ENCODE data around the gene HNRNPK.

DNA sequence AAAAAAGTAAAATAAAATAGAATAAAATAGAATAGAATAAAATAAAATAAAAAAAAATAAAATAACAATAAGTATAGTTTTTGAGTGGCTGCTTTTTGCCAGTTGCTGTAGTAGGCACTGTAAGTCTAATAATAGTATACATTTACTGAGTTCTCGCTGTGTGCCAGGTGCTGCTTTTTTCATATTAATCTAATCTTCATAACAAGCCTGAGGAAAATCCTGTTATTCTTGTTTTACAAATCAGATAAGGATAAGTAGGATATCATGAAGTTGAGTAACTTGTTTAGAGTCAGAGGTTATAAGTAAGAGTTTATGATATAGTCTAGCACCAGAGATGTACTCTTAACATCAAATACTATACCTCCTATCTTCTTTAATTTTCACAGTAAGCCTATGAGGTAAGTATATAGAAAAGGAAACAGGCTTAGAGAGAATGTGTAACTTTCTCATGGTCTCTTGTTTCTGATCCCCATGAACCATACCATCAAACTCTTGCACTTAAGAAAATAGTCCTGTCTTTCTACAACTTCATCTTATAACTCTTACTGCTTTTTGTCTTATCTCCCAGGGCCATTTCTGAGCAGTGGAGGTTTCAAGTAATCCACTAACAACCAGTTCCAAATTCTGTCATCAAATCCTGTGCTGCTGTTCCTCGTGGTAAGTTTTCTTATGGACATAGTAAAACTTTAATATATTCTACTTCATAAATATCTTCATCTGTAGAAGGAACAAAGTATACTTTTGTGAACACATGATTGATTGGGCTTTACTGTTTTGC, 19.3 kb upstream of the HNRNPK start:
- TF ChIP-seq GATA2 (IDR thresholded peaks at IDR 0.05; ENCODE audit: low read depth, low read length) (no peak), GATA3 (IDR thresholded peaks at IDR 0.05; ENCODE audit: low read depth, low read length) (no peak)

All from SH-SY5Y (cell line).